Keratinocyte (primary cell): Measurements from ENCODE around the gene CELSR3.

ENCODE experiments used
- CTCF ChIP-seq, 3 experiments: IDR thresholded peaks in 1 of 3; conservative IDR thresholded peaks in 1 of 3; optimal IDR thresholded peaks in 1 of 3; 2 replicates in 2 of 3; 3 replicates in 1 of 3; pipeline versions ENCODE3 to v1.5.1; 2011; ENCODE audit warnings: low read length in 3 of 3, mild to moderate bottlenecking in 3 of 3, moderate library complexity in 2 of 3, control low read depth in 1 of 3, inconsistent platforms in 1 of 3; ENCODE audit not compliant: insufficient read depth in 2 of 3; ENCODE audit errors: extremely low read depth in 1 of 3
- EZH2 ChIP-seq: IDR thresholded peaks from one replicate; pipeline ENCODE4 v1.6.1; 2012; ENCODE audit warnings: inconsistent platforms, mild to moderate bottlenecking, low read length, moderate library complexity

GRCh38 chr3:48694610-48695392 is 32.1 kb upstream of the CELSR3 start:
- TF ChIP-seq CTCF (optimal IDR thresholded peaks at IDR 0.05 in 1 of 3, IDR thresholded peaks at IDR 0.05 in 1 of 3, conservative IDR thresholded peaks at IDR 0.05 in 1 of 3; ENCODE audit: extremely low read depth in 1 of 3, insufficient read depth in 2 of 3, low read length in 3 of 3), result no peak
- TF ChIP-seq EZH2, result no peak
